Measurements from ENCODE around the gene PKN1. TPM values are rescaled to one million over a fixed set of nuclear protein-coding genes. Genes with fewer than 3 reads are reported as not detected.

Gene PKN1
- total and polyA plus RNA-seq, 2 experiments from 2014 or later = 86.8 to 201 TPM

DNA sequence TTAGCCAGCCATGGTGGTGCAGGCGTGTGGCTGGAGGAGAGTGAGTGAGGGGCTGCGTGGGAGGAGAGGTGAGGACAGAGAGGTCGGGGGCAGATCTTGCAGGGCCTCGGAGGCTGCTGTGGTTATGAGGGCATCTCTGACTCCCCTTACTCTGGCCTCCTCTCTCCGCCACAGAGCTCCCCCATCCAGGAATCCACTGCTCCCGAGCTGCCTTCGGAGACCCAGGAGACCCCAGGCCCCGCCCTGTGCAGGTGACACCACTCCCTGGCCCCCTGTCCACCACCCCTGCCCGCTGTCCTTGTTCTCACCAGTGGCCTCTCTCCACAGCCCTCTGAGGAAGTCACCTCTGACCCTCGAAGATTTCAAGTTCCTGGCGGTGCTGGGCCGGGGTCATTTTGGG lies 34.3 kb downstream of the PKN1 start (continued):
- TF ChIP-seq ZNF462 (CRISPR knock-in tag; IDR thresholded peaks at IDR 0.05) = no peak
- TF ChIP-seq, protein P1, sequence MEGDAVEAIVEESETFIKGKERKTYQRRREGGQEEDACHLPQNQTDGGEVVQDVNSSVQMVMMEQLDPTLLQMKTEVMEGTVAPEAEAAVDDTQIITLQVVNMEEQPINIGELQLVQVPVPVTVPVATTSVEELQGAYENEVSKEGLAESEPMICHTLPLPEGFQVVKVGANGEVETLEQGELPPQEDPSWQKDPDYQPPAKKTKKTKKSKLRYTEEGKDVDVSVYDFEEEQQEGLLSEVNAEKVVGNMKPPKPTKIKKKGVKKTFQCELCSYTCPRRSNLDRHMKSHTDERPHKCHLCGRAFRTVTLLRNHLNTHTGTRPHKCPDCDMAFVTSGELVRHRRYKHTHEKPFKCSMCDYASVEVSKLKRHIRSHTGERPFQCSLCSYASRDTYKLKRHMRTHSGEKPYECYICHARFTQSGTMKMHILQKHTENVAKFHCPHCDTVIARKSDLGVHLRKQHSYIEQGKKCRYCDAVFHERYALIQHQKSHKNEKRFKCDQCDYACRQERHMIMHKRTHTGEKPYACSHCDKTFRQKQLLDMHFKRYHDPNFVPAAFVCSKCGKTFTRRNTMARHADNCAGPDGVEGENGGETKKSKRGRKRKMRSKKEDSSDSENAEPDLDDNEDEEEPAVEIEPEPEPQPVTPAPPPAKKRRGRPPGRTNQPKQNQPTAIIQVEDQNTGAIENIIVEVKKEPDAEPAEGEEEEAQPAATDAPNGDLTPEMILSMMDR (conservative IDR thresholded peaks at IDR 0.05; ENCODE audit: low read depth in 2 of 2) = no peak
- no peak for TF ChIP-seq ZNF331 (CRISPR knock-in tag; IDR thresholded peaks at IDR 0.05; ENCODE audit: low read depth)
- TF ChIP-seq ZNF114 (CRISPR knock-in tag; IDR thresholded peaks at IDR 0.05) = no peak

- ATAC-seq = no peak
- DNase-seq (ENCODE audit: low spot score) = no peak
Measured at GRCh38 chr19:14467816-14468215, 34.7 kb downstream of the PKN1 start.

More at GRCh38 chr19:14467816-14468215, 34.7 kb downstream of the PKN1 start:
- H2AFZ ChIP-seq = no peak overlapping the region
- no peak overlapping the region for H3K4me2 ChIP-seq
- H3K27ac Mint-ChIP-seq = no peak overlapping the region
- peaks cover 31% of the 10 kb centered on the region for H3K36me3 Mint-ChIP-seq (ENCODE audit: low read depth)
- H3K27me3 Mint-ChIP-seq (ENCODE audit: insufficient read depth, low read depth, poor library complexity) = peaks cover 13% of the 10 kb centered on the region
- H3K4me1 ChIP-seq (ENCODE audit: insufficient read depth) = no peaks in the 10 kb centered on the region
- 0 out of 2 replicates have a peak, but pooled peaks cover under 1% of the 10 kb centered on the region for H3F3A ChIP-seq (replicated peaks; ENCODE audit: low read depth)
- peaks cover 5% of the 10 kb centered on the region; the same call in 2 of the 3 replicates for H3K4me1 Mint-ChIP-seq
- TF ChIP-seq POLR2AphosphoS5 (IDR thresholded peaks at IDR 0.05; ENCODE audit: low read depth) = no peak
- TF ChIP-seq, protein P1 (conservative IDR thresholded peaks at IDR 0.05; ENCODE audit: low read depth in 2 of 2) = peak in 1 of 2 experiments; percentile 26; a peak in 2 of 4 replicates
- no peak overlapping the region for H3K27ac ChIP-seq (ENCODE audit: low read depth)
- peaks cover 13% of the 10 kb centered on the region; the same call in 1 of the 2 replicates for H3K36me3 ChIP-seq (ENCODE audit: insufficient read depth)
- H3K9me3 Mint-ChIP-seq = no peaks in the 10 kb centered on the region
- no peaks in the 10 kb centered on the region for H3K79me2 ChIP-seq (replicated peaks; ENCODE audit: insufficient read depth)
- no peaks in the 10 kb centered on the region for H3K9me2 ChIP-seq (ENCODE audit: insufficient read depth)
- H3K4me3 ChIP-seq = no peak overlapping the region
- H3K4me3 Mint-ChIP-seq = no peak overlapping the region
- peaks cover 3% of the 10 kb centered on the region for H3K27me3 ChIP-seq (ENCODE audit: insufficient read depth)
- H4K20me1 ChIP-seq (replicated peaks; ENCODE audit: insufficient read depth) = no peaks in the 10 kb centered on the region; the same call in 1 of the 2 replicates
